Trophoblast cell (in vitro differentiated cells and primary cell): ENCODE data around the gene SPTB.

Source experiments
- DNase-seq, 2 donors: peaks; one replicate each; pipeline ENCODE4 v3.0.0-alpha.2; 2016
- H2AFZ ChIP-seq: 2 replicates; pipeline ENCODE4 v1.6.1; 2013; ENCODE audit warnings: low read length, moderate library complexity, mild to moderate bottlenecking; ENCODE audit not compliant: insufficient read depth, poor library complexity
- H2AK5ac ChIP-seq: 2 replicates; pipeline ENCODE4 v1.6.1; 2013; ENCODE audit warnings: mild to moderate bottlenecking, low read length
- H2BK120ac ChIP-seq: 2 replicates; pipeline ENCODE4 v1.6.1; 2013; ENCODE audit warnings: low read length, mild to moderate bottlenecking, moderate library complexity; ENCODE audit not compliant: insufficient read depth, poor library complexity
- H2BK12ac ChIP-seq: 2 replicates; pipeline ENCODE4 v1.6.1; 2013; ENCODE audit warnings: mild to moderate bottlenecking, low read length, moderate library complexity
- H2BK5ac ChIP-seq: 2 replicates; pipeline ENCODE4 v1.6.1; 2013; ENCODE audit warnings: low read length, low read depth, moderate library complexity, mild to moderate bottlenecking; ENCODE audit not compliant: poor library complexity
- H3K14ac ChIP-seq: 2 replicates; pipeline ENCODE4 v1.6.1; 2013; ENCODE audit warnings: mild to moderate bottlenecking, low read length
- H3K18ac ChIP-seq: 2 replicates; pipeline ENCODE4 v1.6.1; 2013; ENCODE audit warnings: mild to moderate bottlenecking, low read length
- H3K23ac ChIP-seq: 2 replicates; pipeline ENCODE4 v1.6.1; 2013; ENCODE audit warnings: low read length
- H3K27ac ChIP-seq: 2 replicates; pipeline ENCODE4 v1.5.1; 2013; ENCODE audit warnings: low read depth, mild to moderate bottlenecking, inconsistent platforms, low read length, moderate library complexity
- H3K27me3 ChIP-seq: 2 replicates; pipeline ENCODE4 v1.6.1; 2013; ENCODE audit warnings: inconsistent platforms, mild to moderate bottlenecking, low read length, moderate library complexity; ENCODE audit not compliant: insufficient read depth
- H3K36me3 ChIP-seq, 2 experiments: 1 replicate in 1 of 2; 2 replicates in 1 of 2; pipeline ENCODE4 v1.6.1; 2013; ENCODE audit warnings: low read length in 2 of 2, mild to moderate bottlenecking in 2 of 2, moderate library complexity in 1 of 2; ENCODE audit not compliant: insufficient read depth in 2 of 2, control insufficient read depth in 1 of 2
- H3K4ac ChIP-seq: 2 replicates; pipeline ENCODE4 v1.6.1; 2013; ENCODE audit warnings: low read depth, mild to moderate bottlenecking, low read length, moderate library complexity
- H3K4me1 ChIP-seq, 2 experiments: 1 replicate in 1 of 2; 2 replicates in 1 of 2; pipeline ENCODE4 v1.6.1; 2013; ENCODE audit warnings: low read length in 2 of 2, mild to moderate bottlenecking in 2 of 2, moderate library complexity in 1 of 2; ENCODE audit not compliant: insufficient read depth in 2 of 2, control insufficient read depth in 1 of 2
- H3K4me2 ChIP-seq: 2 replicates; pipeline ENCODE4 v1.6.1; 2013; ENCODE audit warnings: inconsistent platforms, mild to moderate bottlenecking, low read length, moderate library complexity
- H3K4me3 ChIP-seq: 2 replicates; pipeline ENCODE4 v1.5.1; 2013; ENCODE audit warnings: mild to moderate bottlenecking, low read depth, low read length, inconsistent platforms
- H3K79me1 ChIP-seq: one replicate; pipeline ENCODE4 v1.6.1; 2013; ENCODE audit warnings: low read length
- H3K79me2 ChIP-seq: 2 replicates; pipeline ENCODE4 v1.6.1; 2013; ENCODE audit warnings: low read length, mild to moderate bottlenecking; ENCODE audit not compliant: control insufficient read depth, insufficient read depth, poor library complexity
- H3K9ac ChIP-seq: 2 replicates; pipeline ENCODE4 v1.6.1; 2013; ENCODE audit warnings: mild to moderate bottlenecking, low read length
- H3K9me3 ChIP-seq: 2 replicates; pipeline ENCODE4 v1.6.1; 2013; ENCODE audit warnings: low read depth, mild to moderate bottlenecking, control low read depth, inconsistent platforms, low read length; ENCODE audit not compliant: insufficient read depth
- H4K12ac ChIP-seq: 2 replicates; pipeline ENCODE4 v1.6.1; 2013; ENCODE audit warnings: low read depth, mild to moderate bottlenecking, low read length, moderate library complexity
- H4K8ac ChIP-seq: 2 replicates; pipeline ENCODE4 v1.6.1; 2013; ENCODE audit warnings: low read depth, mild to moderate bottlenecking, low read length, moderate library complexity
- H4K91ac ChIP-seq: one replicate; pipeline ENCODE4 v1.6.1; 2013; ENCODE audit warnings: low read depth, mild to moderate bottlenecking, low read length, moderate library complexity
- WGBS: extraction: QIAGEN DNeasy Blood & Tissue Kit; methylation state at CpG from one replicate; pipeline ENCODE4 v1.1.7; 2013; ENCODE audit warnings: missing lambda C conversion rate; ENCODE audit not compliant: insufficient read length, insufficient coverage; ENCODE audit errors: extremely low coverage; 5-methylcytosine and 5-hydroxymethylcytosine counted together

SPTB gene

GRCh38 chr14:64824471-64824870, 55.2 kb downstream of the SPTB start:
- no peaks in the 10 kb centered on the region for H3K4me1 ChIP-seq
- no peaks in the 10 kb centered on the region for H3K9me3 ChIP-seq
- no peak overlapping the region for H3K4me2 ChIP-seq
- H3K18ac ChIP-seq = no peak overlapping the region
- H4K8ac ChIP-seq = no peak overlapping the region
- H3K27me3 ChIP-seq = no peaks in the 10 kb centered on the region
- no peak overlapping the region for H3K23ac ChIP-seq
- H4K91ac ChIP-seq = no peak overlapping the region
- H3K4ac ChIP-seq = no peak overlapping the region
- H2AFZ ChIP-seq = no peak overlapping the region
- no peaks in the 10 kb centered on the region for H3K36me3 ChIP-seq
- H3K9ac ChIP-seq = no peak overlapping the region
- no peak overlapping the region for H4K12ac ChIP-seq
- WGBS = no CpG with 5 or more reads among the region's 3 CpGs
- H3K27ac ChIP-seq = no peak overlapping the region
- no peak overlapping the region for H3K4me3 ChIP-seq
- H2BK12ac ChIP-seq = no peak overlapping the region
- no peaks in the 10 kb centered on the region for H3K79me2 ChIP-seq
- H3K79me1 ChIP-seq = no peaks in the 10 kb centered on the region
- H2BK120ac ChIP-seq = no peak overlapping the region
- no peak overlapping the region for H2BK5ac ChIP-seq
- no peak for DNase-seq
- H3K14ac ChIP-seq = no peak overlapping the region
- H2AK5ac ChIP-seq = no peak overlapping the region

- H2AK5ac ChIP-seq = no peak overlapping the region
- no peak overlapping the region for H4K91ac ChIP-seq
- H3K9me3 ChIP-seq = no peaks in the 10 kb centered on the region
- H3K79me2 ChIP-seq = no peaks in the 10 kb centered on the region
- H2BK5ac ChIP-seq = no peak overlapping the region
- H2BK120ac ChIP-seq = no peak overlapping the region
- H3K79me1 ChIP-seq = no peaks in the 10 kb centered on the region
- H3K4ac ChIP-seq = no peak overlapping the region
- no peaks in the 10 kb centered on the region for H3K4me1 ChIP-seq
- H3K23ac ChIP-seq = no peak overlapping the region
- no peak overlapping the region for H3K27ac ChIP-seq
- no peak overlapping the region for H3K4me2 ChIP-seq
- no peak overlapping the region for H4K8ac ChIP-seq
- no peak overlapping the region for H2BK12ac ChIP-seq
- H3K9ac ChIP-seq = no peak overlapping the region
- no peak overlapping the region for H4K12ac ChIP-seq
- H3K4me3 ChIP-seq = no peak overlapping the region
- H3K18ac ChIP-seq = no peak overlapping the region
- peak overlapping the region; percentile 58 for H2AFZ ChIP-seq
- H3K36me3 ChIP-seq = no peaks in the 10 kb centered on the region
- peak; percentile 38 to 68 for DNase-seq
- WGBS = no CpG with 5 or more reads among the region's 15 CpGs
- H3K27me3 ChIP-seq = no peaks in the 10 kb centered on the region
- H3K14ac ChIP-seq = no peak overlapping the region
Observed at GRCh38 chr14:64823305-64823861, 56.3 kb downstream of the SPTB start.

GRCh38 chr14:64821651-64822050, 58.1 kb downstream of the SPTB start:
- H3K9ac ChIP-seq = no peak overlapping the region
- no peaks in the 10 kb centered on the region for H3K27me3 ChIP-seq
- no peak overlapping the region for H3K18ac ChIP-seq
- no CpG with 5 or more reads among the region's 4 CpGs for WGBS
- no peak overlapping the region for H3K23ac ChIP-seq
- DNase-seq = no peak
- H2BK5ac ChIP-seq = no peak overlapping the region
- H2AK5ac ChIP-seq = no peak overlapping the region
- H2BK120ac ChIP-seq = no peak overlapping the region
- H3K4me2 ChIP-seq = no peak overlapping the region
- no peak overlapping the region for H4K8ac ChIP-seq
- H3K36me3 ChIP-seq = no peaks in the 10 kb centered on the region
- H3K9me3 ChIP-seq = no peaks in the 10 kb centered on the region
- no peak overlapping the region for H3K4ac ChIP-seq
- H3K79me1 ChIP-seq = no peaks in the 10 kb centered on the region
- H4K12ac ChIP-seq = no peak overlapping the region
- H2AFZ ChIP-seq = no peak overlapping the region
- H2BK12ac ChIP-seq = no peak overlapping the region
- no peak overlapping the region for H4K91ac ChIP-seq
- H3K27ac ChIP-seq = no peak overlapping the region
- H3K79me2 ChIP-seq = no peaks in the 10 kb centered on the region
- no peak overlapping the region for H3K14ac ChIP-seq
- no peaks in the 10 kb centered on the region for H3K4me1 ChIP-seq
- no peak overlapping the region for H3K4me3 ChIP-seq

- WGBS = no CpG with 5 or more reads among the region's 9 CpGs
- no peaks in the 10 kb centered on the region for H3K79me1 ChIP-seq
- no peak overlapping the region for H4K8ac ChIP-seq
Observed at GRCh38 chr14:64818151-64818550, 61.6 kb downstream of the SPTB start.

More at GRCh38 chr14:64818151-64818550, 61.6 kb downstream of the SPTB start:
- DNase-seq = no peak
- Histone ChIP-seq H3K9ac (no peak overlapping the region), H3K79me2 (no peaks in the 10 kb centered on the region), H3K36me3 (no peaks in the 10 kb centered on the region), H3K27me3 (no peaks in the 10 kb centered on the region), H3K27ac (no peak overlapping the region), H2BK120ac (no peak overlapping the region), H3K18ac (no peak overlapping the region), H2BK12ac (no peak overlapping the region), H3K9me3 (no peaks in the 10 kb centered on the region), H2AK5ac (no peak overlapping the region), H3K4ac (no peak overlapping the region), H3K4me1 (no peaks in the 10 kb centered on the region), H3K14ac (no peak overlapping the region), H4K12ac (no peak overlapping the region), H4K91ac (no peak overlapping the region), H2AFZ (no peak overlapping the region), H2BK5ac (no peak overlapping the region), H3K23ac (no peak overlapping the region), H3K4me3 (no peak overlapping the region), H3K4me2 (no peak overlapping the region)
